Neural crest cell (in vitro differentiated cells): Measurements from ENCODE around the gene FEN1. TPM values are rescaled to one million over a fixed set of nuclear protein-coding genes. Genes with fewer than 3 reads are reported as not detected.

Experiments used
- DNase-seq: peaks from one replicate; pipeline ENCODE4 v3.0.0; 2021; ENCODE audit warnings: low read depth, mixed read lengths, low spot score
- H3K27ac Mint-ChIP-seq: one replicate; pipeline ENCODE4 v1.8.0; 2021; ENCODE audit warnings: mild to moderate bottlenecking, mixed read lengths; ENCODE audit not compliant: unreplicated experiment
- H3K27me3 Mint-ChIP-seq: 2 replicates; pipeline ENCODE4 v1.8.0; 2021; ENCODE audit warnings: low read depth, mild to moderate bottlenecking, mixed read lengths
- H3K36me3 Mint-ChIP-seq: 2 replicates; pipeline ENCODE4 v1.8.0; 2021; ENCODE audit warnings: low read depth, mild to moderate bottlenecking, mixed read lengths
- H3K4me1 Mint-ChIP-seq: 2 replicates; pipeline ENCODE4 v1.8.0; 2021; ENCODE audit warnings: mixed read lengths
- H3K4me3 Mint-ChIP-seq: one replicate; pipeline ENCODE4 v1.8.0; 2021; ENCODE audit warnings: mild to moderate bottlenecking, mixed read lengths
- H3K9me3 Mint-ChIP-seq: 2 replicates; pipeline ENCODE4 v1.8.0; 2021; ENCODE audit warnings: mixed read lengths
- CTCF ChIP-seq: fragments of 200-600 bp; sonication (generic); conservative IDR thresholded peaks from 2 replicates; pipeline ENCODE4 v1.5.0; 2021; ENCODE audit warnings: antibody characterized with exemption, mild to moderate bottlenecking
- total RNA-seq: library from RNA; stranded (reverse); gene quantifications from 2 replicates; pipeline ENCODE4 v1.2.1, GENCODE V29; 2021

Gene FEN1
- total RNA-seq, 1 donor from 2014 or later, result 99.6 TPM

- no peak overlapping the region for H3K27ac Mint-ChIP-seq
- H3K4me1 Mint-ChIP-seq, result peaks cover 10% of the 10 kb centered on the region
- H3K4me3 Mint-ChIP-seq, result no peak overlapping the region
- H3K9me3 Mint-ChIP-seq, result no peaks in the 10 kb centered on the region
- TF ChIP-seq CTCF, result no peak
- peaks cover 12% of the 10 kb centered on the region for H3K27me3 Mint-ChIP-seq
- no peak for DNase-seq
- no peaks in the 10 kb centered on the region for H3K36me3 Mint-ChIP-seq
Observed at GRCh38 chr11:61765550-61766253, 27.0 kb upstream of the FEN1 start.

- TF ChIP-seq CTCF, result no peak
- Mint-ChIP-seq H3K27ac (no peak overlapping the region), H3K36me3 (no peaks in the 10 kb centered on the region), H3K4me1 (peaks cover 14% of the 10 kb centered on the region), H3K4me3 (no peak overlapping the region), H3K9me3 (no peaks in the 10 kb centered on the region), H3K27me3 (peaks cover 12% of the 10 kb centered on the region)
- no peak for DNase-seq
Observed at GRCh38 chr11:61766353-61766841, 26.3 kb upstream of the FEN1 start.

- no peak overlapping the region for H3K27ac Mint-ChIP-seq
- TF ChIP-seq CTCF, result no peak
- H3K4me3 Mint-ChIP-seq, result no peak overlapping the region
- peaks cover 8% of the 10 kb centered on the region for H3K4me1 Mint-ChIP-seq
- no peak for DNase-seq
- no peaks in the 10 kb centered on the region for H3K9me3 Mint-ChIP-seq
- no peaks in the 10 kb centered on the region for H3K36me3 Mint-ChIP-seq
- no peaks in the 10 kb centered on the region for H3K27me3 Mint-ChIP-seq
Observed at GRCh38 chr11:61768376-61769076, 24.2 kb upstream of the FEN1 start.

GRCh38 chr11:61769169-61769920 is 23.4 kb upstream of the FEN1 start:
- DNase-seq, result no peak
- peak; percentile 45 for TF ChIP-seq CTCF
- peaks cover 8% of the 10 kb centered on the region for H3K4me1 Mint-ChIP-seq
- no peak overlapping the region for H3K27ac Mint-ChIP-seq
- H3K27me3 Mint-ChIP-seq, result no peaks in the 10 kb centered on the region
- no peaks in the 10 kb centered on the region for H3K9me3 Mint-ChIP-seq
- no peaks in the 10 kb centered on the region for H3K36me3 Mint-ChIP-seq
- H3K4me3 Mint-ChIP-seq, result no peak overlapping the region

- Mint-ChIP-seq H3K27me3 (no peaks in the 10 kb centered on the region), H3K9me3 (no peaks in the 10 kb centered on the region), H3K4me1 (peaks cover 8% of the 10 kb centered on the region), H3K4me3 (no peak overlapping the region), H3K36me3 (no peaks in the 10 kb centered on the region), H3K27ac (no peak overlapping the region)
- TF ChIP-seq CTCF, result no peak
- DNase-seq, result no peak
Observed at GRCh38 chr11:61769946-61770683, 22.6 kb upstream of the FEN1 start.
